NCI-H128 (cell line): ENCODE data around the gene SNTA1.
A peak's percentile ranks its signal among the peaks of the same experiment; 100 is the strongest.
"Not testable (repeated sequence)": the region's sequence is repeated elsewhere in the genome, so short reads cannot be mapped to it uniquely, and the experiment has no call there.

Experiments used
- DNase-seq: peaks from one replicate; lab custom pipeline; 2025; ENCODE audit not compliant: unreplicated experiment; lab: John Stamatoyannopoulos, UW

Gene SNTA1

GRCh38 chr20:33466303-33466646 lies 22.7 kb upstream of the SNTA1 start:
- DNase-seq, result no peak

GRCh38 chr20:33465481-33466302 lies 22.1 kb upstream of the SNTA1 start:
- DNase-seq, result no peak

GRCh38 chr20:33464759-33465158 lies 21.2 kb upstream of the SNTA1 start:
- DNase-seq, result not testable (repeated sequence)

- no peak for DNase-seq
Observed at GRCh38 chr20:33463332-33464101, 20.0 kb upstream of the SNTA1 start.

GRCh38 chr20:33460711-33461110 lies 17.1 kb upstream of the SNTA1 start:
- no peak for DNase-seq

GRCh38 chr20:33459599-33459998 lies 16.0 kb upstream of the SNTA1 start:
- DNase-seq, result no peak

- peak; percentile 84 for DNase-seq
Observed at GRCh38 chr20:33456916-33457642, 13.5 kb upstream of the SNTA1 start.

GRCh38 chr20:33450867-33451266 lies 7.3 kb upstream of the SNTA1 start:
- no peak for DNase-seq

GRCh38 chr20:33445881-33446625 lies 2.5 kb upstream of the SNTA1 start:
- DNase-seq, result no peak

GRCh38 chr20:33444797-33445560 lies 1.4 kb upstream of the SNTA1 start:
- no peak for DNase-seq

- DNase-seq, result no peak
Observed at GRCh38 chr20:33443006-33443511, 504 bp downstream of the SNTA1 start.

GRCh38 chr20:33442136-33443005 lies 1.2 kb downstream of the SNTA1 start:
- DNase-seq, result no peak

GRCh38 chr20:33441142-33441955 lies 2.2 kb downstream of the SNTA1 start:
- DNase-seq, result no peak

GRCh38 chr20:33440562-33440961 lies 3.0 kb downstream of the SNTA1 start:
- DNase-seq, result not testable (repeated sequence)

GRCh38 chr20:33438481-33438880 lies 5.1 kb downstream of the SNTA1 start:
- no peak for DNase-seq

GRCh38 chr20:33437141-33437911 lies 6.2 kb downstream of the SNTA1 start:
- DNase-seq, result no peak

- DNase-seq, result no peak
Observed at GRCh38 chr20:33434434-33434833, 9.1 kb downstream of the SNTA1 start.
